Smooth muscle cell (in vitro differentiated cells): Measurements from ENCODE around the gene RNASEH1. TPM values are rescaled to one million over a fixed set of nuclear protein-coding genes. Genes with fewer than 3 reads are reported as not detected.
"Not testable (repeated sequence)": the region's sequence is repeated elsewhere in the genome, so short reads cannot be mapped to it uniquely, and the experiment has no call there.

Experiments
- DNase-seq: peaks from one replicate; lab custom pipeline; 2025; ENCODE audit not compliant: unreplicated experiment; lab: John Stamatoyannopoulos, UW
- H2AFZ ChIP-seq: fragments of 200-600 bp; sonication (generic); 2 replicates; pipeline ENCODE4 v1.6.0; 2016; ENCODE audit warnings: antibody characterized with exemption, low read depth, mild to moderate bottlenecking
- H3F3A ChIP-seq: fragments of 200-600 bp; sonication (generic); 2 replicates; pipeline ENCODE4 v1.6.0; 2017; ENCODE audit warnings: antibody characterized with exemption, low read depth
- H3K27ac ChIP-seq: fragments of 200-600 bp; sonication (generic); 2 replicates; pipeline ENCODE4 v1.5.1; 2016; ENCODE audit warnings: low read depth, mild to moderate bottlenecking
- H3K27me3 ChIP-seq: fragments of 200-600 bp; sonication (generic); 2 replicates; pipeline ENCODE4 v1.6.1; 2016; ENCODE audit warnings: low read depth, mild to moderate bottlenecking
- H3K36me3 ChIP-seq: fragments of 200-600 bp; sonication (generic); 2 replicates; pipeline ENCODE4 v1.5.1; 2016; ENCODE audit warnings: low read depth
- H3K4me1 ChIP-seq: fragments of 200-600 bp; sonication (generic); 2 replicates; pipeline ENCODE4 v1.5.1; 2016; ENCODE audit warnings: low read depth
- H3K4me2 ChIP-seq: fragments of 200-600 bp; sonication (generic); 2 replicates; pipeline ENCODE4 v1.6.0; 2016; ENCODE audit warnings: mild to moderate bottlenecking
- H3K4me3 ChIP-seq: fragments of 200-600 bp; sonication (generic); 2 replicates; pipeline ENCODE4 v1.5.1; 2016; ENCODE audit warnings: mild to moderate bottlenecking
- H3K79me2 ChIP-seq: fragments of 200-600 bp; sonication (generic); 2 replicates; pipeline ENCODE4 v1.6.0; 2016; ENCODE audit warnings: low read depth, mild to moderate bottlenecking
- H3K9ac ChIP-seq: fragments of 200-600 bp; sonication (generic); 2 replicates; pipeline ENCODE4 v1.6.0; 2016; ENCODE audit warnings: low read depth
- H3K9me3 ChIP-seq: fragments of 200-600 bp; sonication (generic); replicated peaks from 2 replicates; pipeline ENCODE4 v1.5.1; 2016; ENCODE audit warnings: low read depth
- H4K20me1 ChIP-seq: fragments of 200-600 bp; sonication (generic); 2 replicates; pipeline ENCODE4 v1.6.0; 2016; ENCODE audit warnings: low read depth
- WGBS: methylation state at CpG from one replicate; pipeline ENCODE4 v1.1.7; 2016; ENCODE audit warnings: low lambda C conversion rate; 5-methylcytosine and 5-hydroxymethylcytosine counted together
- polyA plus RNA-seq: library from polyadenylated mRNA; unstranded; fragments of >200 nt; fragmentation: Nextera tagmentation; extraction: Ambion mirVana; gene quantifications from 2 replicates; pipeline ENCODE4 v1.2.1, GENCODE V29; 2016
- total RNA-seq: library from RNA; depleted of rRNA; stranded (reverse); fragments of >200 nt; gene quantifications from 2 replicates; pipeline ENCODE4 v1.2.3, GENCODE V29; 2014
- TF ChIP-seq, protein P1 (sequence below): fragments of 200-600 bp; sonication (generic); IDR thresholded peaks from 2 replicates; pipeline ENCODE4 v1.5.1; 2017; ENCODE audit warnings: borderline replicate concordance, mild to moderate bottlenecking, antibody characterized with exemption; ENCODE audit not compliant: insufficient read depth, poor library complexity, severe bottlenecking

The RNASEH1 gene
- total and polyA plus RNA-seq, 2 experiments from 2014 or later: 18.3 to 39.2 TPM

DNA sequence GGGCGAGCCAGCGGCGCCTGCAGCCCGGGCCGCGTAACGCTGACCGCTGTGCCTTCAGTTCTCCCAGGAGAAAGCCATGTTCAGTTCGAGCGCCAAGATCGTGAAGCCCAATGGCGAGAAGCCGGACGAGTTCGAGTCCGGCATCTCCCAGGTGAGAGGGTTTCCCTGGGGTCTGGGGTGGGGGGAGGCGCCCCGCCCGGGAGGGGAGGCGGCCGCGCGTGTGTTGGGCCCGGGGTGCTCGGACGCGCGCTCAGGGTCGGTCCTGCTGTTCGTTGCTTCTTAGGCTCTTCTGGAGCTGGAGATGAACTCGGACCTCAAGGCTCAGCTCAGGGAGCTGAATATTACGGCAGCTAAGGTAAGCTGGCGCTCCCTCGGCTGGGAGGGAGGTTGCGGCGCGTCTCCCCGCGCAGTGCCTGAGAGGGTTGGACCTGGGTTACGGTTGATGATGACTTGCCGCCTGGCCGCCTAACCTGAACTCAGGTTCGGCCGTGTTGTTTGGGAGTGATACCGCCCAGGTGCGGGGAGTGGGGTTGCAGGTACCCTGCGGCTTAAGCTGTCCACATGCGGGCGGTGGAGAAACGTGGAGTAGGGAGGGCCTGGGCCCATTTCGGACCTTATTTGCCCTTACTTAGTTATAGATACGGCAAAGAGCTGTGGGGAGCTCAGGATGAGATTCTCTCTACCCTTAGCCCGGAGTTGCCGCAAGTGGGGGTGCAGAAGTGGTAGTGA, 17.6 kb upstream of the RNASEH1 start:
- Histone ChIP-seq H2AFZ (peak overlapping the region; percentile 89), H3K27me3 (no peaks in the 10 kb centered on the region), H3K9me3 (no peaks in the 10 kb centered on the region), H3K9ac (peak overlapping the region; percentile 99), H3F3A (peaks cover 25% of the 10 kb centered on the region), H3K79me2 (peaks cover 51% of the 10 kb centered on the region), H3K27ac (peak overlapping the region; percentile 83), H4K20me1 (peaks cover 53% of the 10 kb centered on the region), H3K4me2 (peak overlapping the region; percentile 100), H3K4me1 (peaks cover 28% of the 10 kb centered on the region), H3K4me3 (peak overlapping the region; percentile 93), H3K36me3 (peaks cover 18% of the 10 kb centered on the region)
- WGBS: 2% methylated on average over 48 of the region's 54 CpGs
- no peak for DNase-seq
- TF ChIP-seq, protein P1, sequence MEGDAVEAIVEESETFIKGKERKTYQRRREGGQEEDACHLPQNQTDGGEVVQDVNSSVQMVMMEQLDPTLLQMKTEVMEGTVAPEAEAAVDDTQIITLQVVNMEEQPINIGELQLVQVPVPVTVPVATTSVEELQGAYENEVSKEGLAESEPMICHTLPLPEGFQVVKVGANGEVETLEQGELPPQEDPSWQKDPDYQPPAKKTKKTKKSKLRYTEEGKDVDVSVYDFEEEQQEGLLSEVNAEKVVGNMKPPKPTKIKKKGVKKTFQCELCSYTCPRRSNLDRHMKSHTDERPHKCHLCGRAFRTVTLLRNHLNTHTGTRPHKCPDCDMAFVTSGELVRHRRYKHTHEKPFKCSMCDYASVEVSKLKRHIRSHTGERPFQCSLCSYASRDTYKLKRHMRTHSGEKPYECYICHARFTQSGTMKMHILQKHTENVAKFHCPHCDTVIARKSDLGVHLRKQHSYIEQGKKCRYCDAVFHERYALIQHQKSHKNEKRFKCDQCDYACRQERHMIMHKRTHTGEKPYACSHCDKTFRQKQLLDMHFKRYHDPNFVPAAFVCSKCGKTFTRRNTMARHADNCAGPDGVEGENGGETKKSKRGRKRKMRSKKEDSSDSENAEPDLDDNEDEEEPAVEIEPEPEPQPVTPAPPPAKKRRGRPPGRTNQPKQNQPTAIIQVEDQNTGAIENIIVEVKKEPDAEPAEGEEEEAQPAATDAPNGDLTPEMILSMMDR: no peak

DNA sequence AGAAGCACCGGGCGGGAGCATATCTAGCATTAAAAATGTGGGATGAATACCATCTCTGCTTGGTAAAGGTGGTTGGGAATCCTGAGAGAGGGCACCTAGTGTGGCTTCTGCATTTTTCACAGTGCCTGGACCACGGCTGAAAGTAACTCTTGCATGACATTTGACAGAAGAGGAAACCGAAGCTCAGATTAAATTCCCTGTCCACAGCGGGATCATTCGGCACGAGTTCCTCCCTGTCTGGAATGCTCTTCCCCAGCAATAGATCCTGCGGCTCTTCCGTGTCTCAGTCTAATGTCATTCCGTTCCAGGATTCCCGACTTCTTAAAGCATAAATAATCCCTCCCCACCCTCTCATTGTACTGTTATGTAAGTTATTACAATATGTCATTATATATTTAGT, 16.0 kb upstream of the RNASEH1 start:
- 98% methylated on average over 11 of the region's 11 CpGs for WGBS
- no peaks in the 10 kb centered on the region for H3K27me3 ChIP-seq
- H3K9ac ChIP-seq: no peak overlapping the region
- peaks cover 6% of the 10 kb centered on the region for H3K36me3 ChIP-seq
- DNase-seq: no peak
- H3K4me3 ChIP-seq: peak overlapping the region; percentile 93
- H3F3A ChIP-seq: peaks cover 14% of the 10 kb centered on the region
- peaks cover 28% of the 10 kb centered on the region for H3K4me1 ChIP-seq
- H3K4me2 ChIP-seq: peak overlapping the region; percentile 86
- TF ChIP-seq, protein P1: no peak
- peaks cover 38% of the 10 kb centered on the region for H4K20me1 ChIP-seq
- peaks cover 39% of the 10 kb centered on the region for H3K79me2 ChIP-seq
- H3K9me3 ChIP-seq: no peaks in the 10 kb centered on the region
- no peak overlapping the region for H2AFZ ChIP-seq
- no peak overlapping the region for H3K27ac ChIP-seq

DNA sequence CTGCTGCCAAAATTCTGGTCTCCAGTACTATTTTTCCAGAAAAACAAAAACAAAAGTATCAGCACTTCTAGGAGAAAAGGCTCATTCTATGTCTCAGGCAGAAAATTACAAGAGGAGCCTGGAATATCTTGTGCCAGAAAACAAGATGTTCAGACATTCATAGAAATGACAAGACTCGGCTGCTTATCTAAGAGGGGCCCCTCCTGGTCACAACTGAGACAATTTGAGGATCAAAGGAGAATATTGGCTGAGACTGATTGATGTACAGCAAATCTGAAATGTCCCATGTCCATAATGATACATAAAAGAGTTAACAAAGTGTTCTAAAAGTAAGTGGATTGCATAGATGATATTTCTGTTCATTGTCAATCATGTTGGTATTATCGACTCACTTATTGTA, 14.5 kb upstream of the RNASEH1 start:
- TF ChIP-seq, protein P1: no peak
- Histone ChIP-seq H3K27me3 (no peaks in the 10 kb centered on the region), H3K9ac (no peak overlapping the region), H2AFZ (no peak overlapping the region), H3K36me3 (peaks cover 4% of the 10 kb centered on the region), H3K4me3 (no peak overlapping the region), H3K4me1 (peaks cover 17% of the 10 kb centered on the region), H4K20me1 (peaks cover 22% of the 10 kb centered on the region), H3K4me2 (no peak overlapping the region), H3K79me2 (peaks cover 24% of the 10 kb centered on the region), H3K9me3 (no peaks in the 10 kb centered on the region), H3K27ac (no peak overlapping the region), H3F3A (peaks cover 6% of the 10 kb centered on the region)
- WGBS: 89% methylated on average over 2 of the region's 2 CpGs
- DNase-seq: no peak

DNA sequence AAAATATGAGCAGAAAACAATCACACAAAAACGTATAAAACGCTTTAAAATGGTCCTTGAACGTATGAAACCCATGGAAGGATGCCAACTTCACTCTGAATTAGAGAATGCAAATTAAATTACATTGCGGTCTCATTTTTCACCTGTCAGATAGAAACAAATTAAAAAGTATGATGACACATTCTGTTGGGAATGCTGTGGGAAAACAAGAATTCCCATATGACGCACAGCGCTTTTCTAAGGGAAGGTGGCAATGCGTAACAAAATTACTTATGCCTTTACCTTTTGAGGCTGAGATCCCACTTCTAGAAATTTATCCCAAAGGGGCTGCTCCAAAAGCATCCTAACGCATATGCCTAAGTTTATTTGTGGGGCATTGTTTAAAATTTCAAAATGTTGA, 13.2 kb upstream of the RNASEH1 start:
- H3K9ac ChIP-seq: no peak overlapping the region
- H3F3A ChIP-seq: no peaks in the 10 kb centered on the region
- no peak overlapping the region for H3K4me3 ChIP-seq
- TF ChIP-seq, protein P1: no peak
- 88% methylated on average over 8 of the region's 8 CpGs for WGBS
- no peak overlapping the region for H3K27ac ChIP-seq
- peaks cover 9% of the 10 kb centered on the region for H4K20me1 ChIP-seq
- peaks cover 11% of the 10 kb centered on the region for H3K79me2 ChIP-seq
- no peak overlapping the region for H2AFZ ChIP-seq
- no peaks in the 10 kb centered on the region for H3K36me3 ChIP-seq
- no peak overlapping the region for H3K4me2 ChIP-seq
- DNase-seq: no peak
- peaks cover 3% of the 10 kb centered on the region for H3K4me1 ChIP-seq
- no peaks in the 10 kb centered on the region for H3K9me3 ChIP-seq
- H3K27me3 ChIP-seq: no peaks in the 10 kb centered on the region

DNA sequence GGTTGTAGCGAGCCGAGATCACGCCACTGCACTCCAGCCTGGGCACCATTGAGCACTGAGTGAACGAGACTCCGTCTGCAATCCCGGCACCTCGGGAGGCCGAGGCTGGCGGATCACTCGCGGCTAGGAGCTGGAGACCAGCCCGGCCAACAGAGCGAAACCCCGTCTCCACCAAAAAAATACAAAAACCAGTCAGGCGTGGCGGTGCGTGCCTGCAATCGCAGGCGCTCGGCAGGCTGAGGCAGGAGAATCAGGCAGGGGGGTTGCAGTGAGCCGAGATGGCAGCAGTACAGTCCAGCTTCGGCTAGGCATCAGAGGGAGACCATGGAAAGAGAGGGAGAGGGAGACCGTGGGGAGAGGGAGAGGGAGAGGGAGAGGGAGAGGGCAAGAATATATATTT, 11.5 kb upstream of the RNASEH1 start:
- not testable (repeated sequence) for H3K36me3 ChIP-seq, H3K27me3 ChIP-seq, H3K79me2 ChIP-seq, H3K9me3 ChIP-seq, H3K4me2 ChIP-seq, DNase-seq, H3K9ac ChIP-seq, H3K4me1 ChIP-seq, H3K27ac ChIP-seq, H3F3A ChIP-seq, H3K4me3 ChIP-seq, H2AFZ ChIP-seq, H4K20me1 ChIP-seq
- WGBS: 94% methylated on average over 20 of the region's 23 CpGs
